Bronchial epithelial cell (primary cell): Measurements from ENCODE around the gene RASSF4. TPM values are rescaled to one million over a fixed set of nuclear protein-coding genes. Genes with fewer than 3 reads are reported as not detected.

Experiments
- DNase-seq: peaks from one replicate; pipeline ENCODE4 v3.0.0-alpha.2; 2010; ENCODE audit warnings: low read depth
- FAIRE-seq: peaks from 2 replicates; lab custom pipeline; 2011; peaks lifted over from hg19 to GRCh38; lab: Jason Lieb, UNC
- H3K27me3 ChIP-seq: 2 replicates; pipeline ENCODE4 v1.5.1; 2011; ENCODE audit warnings: low read length; ENCODE audit not compliant: control insufficient read depth, insufficient read depth
- H3K36me3 ChIP-seq: 2 replicates; pipeline ENCODE4 v1.5.1; 2011; ENCODE audit warnings: low read length; ENCODE audit not compliant: control insufficient read depth, insufficient read depth
- H3K4me3 ChIP-seq: 2 replicates; pipeline ENCODE4 v1.5.1; 2011; ENCODE audit warnings: mild to moderate bottlenecking, low read depth, low read length, control low read depth
- total RNA-seq: library from RNA; depleted of rRNA; stranded (reverse); fragments of >200 nt; gene quantifications from 2 replicates; pipeline ENCODE4 v1.2.1, GENCODE V29; 2014
- TF ChIP-seq, protein P1 (sequence below): IDR thresholded peaks from 2 replicates; pipeline ENCODE4 v1.5.1; 2011; ENCODE audit warnings: mild to moderate bottlenecking, moderate library complexity, low read length, control low read depth, inconsistent platforms; ENCODE audit not compliant: insufficient read depth, severe bottlenecking

RASSF4 gene
- total RNA-seq, 1 donor from 2014 or later: 0.26 TPM

DNA sequence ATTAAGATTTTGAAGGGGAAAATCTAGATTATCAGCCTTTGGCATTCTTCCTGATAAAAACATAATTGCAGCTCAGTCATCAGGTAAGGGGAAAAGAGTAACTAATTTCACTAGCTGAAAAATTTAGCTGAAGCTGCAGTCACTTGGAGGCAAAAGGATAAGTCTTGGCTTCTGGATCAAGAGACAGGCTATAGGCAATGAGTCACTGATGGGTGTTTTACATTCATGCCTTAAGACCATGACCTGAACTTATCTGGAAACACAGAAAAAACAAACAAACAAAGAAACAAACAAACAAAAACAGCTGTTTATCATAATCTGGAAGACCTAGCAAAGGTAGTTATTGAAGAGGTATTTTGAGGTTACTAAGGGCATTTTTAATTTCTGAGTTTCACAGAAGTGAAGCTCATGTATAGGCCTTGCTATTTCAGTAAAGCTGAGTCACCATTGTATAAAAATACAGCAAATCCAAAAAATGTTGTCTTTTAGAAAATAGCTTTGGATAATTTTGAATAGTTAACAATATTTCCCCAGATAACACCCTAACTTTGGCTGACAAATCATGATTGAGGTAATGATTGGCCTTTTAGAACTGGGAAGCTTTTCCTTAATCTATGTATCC, 81.4 kb downstream of the RASSF4 start:
- TF ChIP-seq, protein P1, sequence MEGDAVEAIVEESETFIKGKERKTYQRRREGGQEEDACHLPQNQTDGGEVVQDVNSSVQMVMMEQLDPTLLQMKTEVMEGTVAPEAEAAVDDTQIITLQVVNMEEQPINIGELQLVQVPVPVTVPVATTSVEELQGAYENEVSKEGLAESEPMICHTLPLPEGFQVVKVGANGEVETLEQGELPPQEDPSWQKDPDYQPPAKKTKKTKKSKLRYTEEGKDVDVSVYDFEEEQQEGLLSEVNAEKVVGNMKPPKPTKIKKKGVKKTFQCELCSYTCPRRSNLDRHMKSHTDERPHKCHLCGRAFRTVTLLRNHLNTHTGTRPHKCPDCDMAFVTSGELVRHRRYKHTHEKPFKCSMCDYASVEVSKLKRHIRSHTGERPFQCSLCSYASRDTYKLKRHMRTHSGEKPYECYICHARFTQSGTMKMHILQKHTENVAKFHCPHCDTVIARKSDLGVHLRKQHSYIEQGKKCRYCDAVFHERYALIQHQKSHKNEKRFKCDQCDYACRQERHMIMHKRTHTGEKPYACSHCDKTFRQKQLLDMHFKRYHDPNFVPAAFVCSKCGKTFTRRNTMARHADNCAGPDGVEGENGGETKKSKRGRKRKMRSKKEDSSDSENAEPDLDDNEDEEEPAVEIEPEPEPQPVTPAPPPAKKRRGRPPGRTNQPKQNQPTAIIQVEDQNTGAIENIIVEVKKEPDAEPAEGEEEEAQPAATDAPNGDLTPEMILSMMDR: no peak
- H3K4me3 ChIP-seq: no peak overlapping the region
- H3K27me3 ChIP-seq: peaks cover 1% of the 10 kb centered on the region
- no peaks in the 10 kb centered on the region for H3K36me3 ChIP-seq
- no peak for FAIRE-seq
- peak; percentile 53 for DNase-seq

DNA sequence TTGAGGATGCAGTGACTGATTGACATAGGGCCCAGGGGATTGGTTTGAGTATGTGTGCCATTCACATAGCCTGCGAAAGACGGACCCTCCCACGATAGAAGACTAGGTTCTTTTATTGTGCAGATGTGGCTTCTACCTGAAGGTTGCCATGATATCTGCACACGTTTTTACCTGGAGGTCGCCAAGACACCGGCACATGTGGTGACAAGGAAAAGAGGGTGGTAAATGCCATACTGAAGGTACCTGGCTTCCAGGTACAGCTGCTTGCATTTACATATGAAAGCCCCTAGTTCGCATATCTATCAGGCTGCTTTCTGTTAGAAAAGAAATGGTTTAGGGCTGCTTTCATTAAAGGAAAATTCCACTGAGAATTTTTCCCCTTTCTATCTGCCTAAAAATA, 84.7 kb downstream of the RASSF4 start:
- no peaks in the 10 kb centered on the region for H3K36me3 ChIP-seq
- DNase-seq: no peak
- H3K27me3 ChIP-seq: peaks cover 1% of the 10 kb centered on the region
- peak; percentile 83 for FAIRE-seq
- TF ChIP-seq, protein P1: no peak
- no peak overlapping the region for H3K4me3 ChIP-seq

Other genes with a start within 250 kb of the RASSF4 start
- gene TMEM72, start 48.5 kb upstream of the RASSF4 start, total RNA-seq: not detected in 2 replicates
- 0.26 and 1.0 TPM in 2 replicates for gene DEPP1, start 19.0 kb downstream of the RASSF4 start, total RNA-seq
- gene ZNF22, start 41.1 kb downstream of the RASSF4 start, total RNA-seq: 4.6 and 9.2 TPM in 2 replicates